Ovary (tissue), 3 donors: ENCODE data around the gene MRO.
"Not testable (repeated sequence)": the region's sequence is repeated elsewhere in the genome, so short reads cannot be mapped to it uniquely, and the experiment has no call there.

Experiments used
- POLR2A ChIP-seq: fragments of 450-650 bp; IDR thresholded peaks from one replicate; pipeline ENCODE4 v1.6.1; 2017; ENCODE audit warnings: antibody characterized with exemption, mild to moderate bottlenecking, moderate library complexity
- TF ChIP-seq, protein P1 (sequence below), 3 donors: fragments of 450-650 bp in 2 of 3; fragments of 200-600 bp in 1 of 3; IDR thresholded peaks; one replicate each; pipeline versions ENCODE4 v1.5.1 to v1.8.0; 2016 to 2022; ENCODE audit warnings: antibody characterized with exemption in 3 of 3, mild to moderate bottlenecking in 1 of 3
- donor health status: DM: no; HTN: no; CAD: no.

DNA sequence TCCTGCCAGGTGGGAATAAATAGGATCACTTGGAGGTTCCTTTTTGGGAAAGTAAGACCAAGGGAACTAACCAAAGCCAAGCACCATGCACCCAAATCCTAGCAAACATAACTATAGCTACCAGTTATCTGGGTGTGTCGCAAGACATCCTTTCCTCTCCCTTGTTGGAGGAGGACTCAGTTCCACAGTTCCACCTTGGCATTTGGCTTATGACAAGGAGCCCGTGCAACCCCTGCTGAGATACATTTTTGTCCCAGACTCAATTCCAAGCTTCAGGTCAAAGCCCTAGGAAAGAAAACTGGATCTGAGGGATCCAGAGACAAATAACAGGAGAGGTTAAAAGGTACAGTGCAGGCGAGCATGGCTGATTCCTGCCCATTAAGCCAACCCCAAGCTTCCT lies 40.8 kb downstream of the MRO start:
- TF ChIP-seq, protein P1, sequence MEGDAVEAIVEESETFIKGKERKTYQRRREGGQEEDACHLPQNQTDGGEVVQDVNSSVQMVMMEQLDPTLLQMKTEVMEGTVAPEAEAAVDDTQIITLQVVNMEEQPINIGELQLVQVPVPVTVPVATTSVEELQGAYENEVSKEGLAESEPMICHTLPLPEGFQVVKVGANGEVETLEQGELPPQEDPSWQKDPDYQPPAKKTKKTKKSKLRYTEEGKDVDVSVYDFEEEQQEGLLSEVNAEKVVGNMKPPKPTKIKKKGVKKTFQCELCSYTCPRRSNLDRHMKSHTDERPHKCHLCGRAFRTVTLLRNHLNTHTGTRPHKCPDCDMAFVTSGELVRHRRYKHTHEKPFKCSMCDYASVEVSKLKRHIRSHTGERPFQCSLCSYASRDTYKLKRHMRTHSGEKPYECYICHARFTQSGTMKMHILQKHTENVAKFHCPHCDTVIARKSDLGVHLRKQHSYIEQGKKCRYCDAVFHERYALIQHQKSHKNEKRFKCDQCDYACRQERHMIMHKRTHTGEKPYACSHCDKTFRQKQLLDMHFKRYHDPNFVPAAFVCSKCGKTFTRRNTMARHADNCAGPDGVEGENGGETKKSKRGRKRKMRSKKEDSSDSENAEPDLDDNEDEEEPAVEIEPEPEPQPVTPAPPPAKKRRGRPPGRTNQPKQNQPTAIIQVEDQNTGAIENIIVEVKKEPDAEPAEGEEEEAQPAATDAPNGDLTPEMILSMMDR (IDR thresholded peaks at IDR 0.05), result not testable (repeated sequence)
- not testable (repeated sequence) for TF ChIP-seq POLR2A
